Panc1 (cell line): ENCODE measurements around the gene OMA1. TPM values are rescaled to one million over a fixed set of nuclear protein-coding genes. Genes with fewer than 3 reads are reported as not detected.

ENCODE experiments used
- ATAC-seq: fragments of 200-7000 bp; cut with Tn5 transposase; 2 replicates; pipeline ENCODE4 v1.9.1; 2020; ENCODE audit warnings: mild to moderate bottlenecking, moderate library complexity
- BruUV-seq: library from RNA; stranded (reverse); fragments of 400-500 nt; replicated peaks from 2 replicates; lab custom pipeline; 2021; lab: Mats Ljungman, UMichigan
- CTCF ChIA-PET: fragments of 300-600 bp; sonication (Branson Sonifier 250); formaldehyde crosslinking; loops from one replicate; lab custom pipeline; 2022; ENCODE audit warnings: antibody characterized with exemption; lab: Charles Lee
- POLR2A ChIA-PET: fragments of 300-600 bp; sonication (Branson Sonifier 250); formaldehyde crosslinking; loops from one replicate; lab custom pipeline; 2022; ENCODE audit warnings: antibody characterized with exemption; lab: Charles Lee
- DNase-seq: peaks from one replicate; pipeline ENCODE4 v3.0.0-alpha.2; 2010; ENCODE audit warnings: low read depth, low spot score
- H3K27ac ChIP-seq: 2 replicates; pipeline ENCODE4 v1.5.1; 2011; ENCODE audit warnings: mild to moderate bottlenecking, low read length, inconsistent platforms
- H3K27me3 ChIP-seq: fragments of 200-500 bp; sonication (Bioruptor generic); 2 replicates; pipeline ENCODE4 v1.6.0; 2014; ENCODE audit warnings: low read length, inconsistent platforms; ENCODE audit not compliant: control insufficient read depth, insufficient read depth
- H3K36me3 ChIP-seq: fragments of 200-500 bp; sonication (Bioruptor generic); 2 replicates; pipeline ENCODE4 v1.5.1; 2014; ENCODE audit warnings: inconsistent platforms, mild to moderate bottlenecking, low read length, moderate library complexity; ENCODE audit not compliant: control insufficient read depth, insufficient read depth
- H3K4me1 ChIP-seq: 2 replicates; pipeline ENCODE4 v1.5.1; 2011; ENCODE audit warnings: inconsistent platforms, mild to moderate bottlenecking, low read length, moderate library complexity; ENCODE audit not compliant: control insufficient read depth, insufficient read depth
- H3K4me3 ChIP-seq, 2 experiments: 2 replicates each; pipeline ENCODE4 v1.5.1; 2011 to 2012; ENCODE audit warnings: low read depth in 2 of 2, low read length in 2 of 2, mild to moderate bottlenecking in 2 of 2, inconsistent platforms in 1 of 2, moderate library complexity in 1 of 2
- H3K9me3 ChIP-seq: fragments of 200-500 bp; sonication (Bioruptor generic); 2 replicates; pipeline ENCODE4 v1.5.1; 2014; ENCODE audit warnings: low read depth, mild to moderate bottlenecking, inconsistent platforms, low read length, moderate library complexity; ENCODE audit not compliant: control insufficient read depth, insufficient read depth
- POLR2AphosphoS5 ChIP-seq: IDR thresholded peaks from 2 replicates; pipeline ENCODE4 v1.6.1; 2012; ENCODE audit warnings: mild to moderate bottlenecking, low read depth, low read length, moderate library complexity
- SIN3A ChIP-seq: IDR thresholded peaks from 2 replicates; pipeline ENCODE4 v1.6.1; 2012; ENCODE audit warnings: low read depth, mild to moderate bottlenecking, low read length, moderate library complexity, borderline replicate concordance; ENCODE audit not compliant: insufficient read depth
- TCF7L2 ChIP-seq: IDR thresholded peaks from 2 replicates; pipeline ENCODE4 v1.6.1; 2011; ENCODE audit warnings: mild to moderate bottlenecking, low read depth, low read length, inconsistent platforms
- in situ Hi-C: cut with HindIII; loops from 2 replicates; pipeline ENCODE4 v1.10.0; 2016; ENCODE audit warnings: low sequenced_read_pairs, low pct_unique_long_range_greater_than_20kb
- intact Hi-C: fragments of 100-400 bp; cut with micrococcal nuclease; formaldehyde crosslinking; loops from one replicate; pipeline ENCODE4 v1.10.0; 2022; ENCODE audit not compliant: unreplicated experiment
- total RNA-seq: library from RNA; stranded (reverse); gene quantifications from one replicate; pipeline ENCODE4 v1.2.1, GENCODE V29; 2021; ENCODE audit not compliant: unreplicated experiment
- TF ChIP-seq, protein P1 (sequence below), 2 experiments: IDR thresholded peaks; 2 replicates each; pipeline ENCODE4 v1.6.1; 2011 to 2012; ENCODE audit warnings: low read depth in 2 of 2, control low read depth in 1 of 2, low read length in 1 of 2, mild to moderate bottlenecking in 1 of 2, moderate library complexity in 1 of 2; ENCODE audit not compliant: insufficient read depth in 1 of 2
- TF ChIP-seq, protein P2 (sequence below): fragments of 450-650 bp; IDR thresholded peaks from 2 replicates; pipeline ENCODE4 v1.5.1; 2017; ENCODE audit warnings: mild to moderate bottlenecking

Gene OMA1
- total RNA-seq, 1 experiment from 2014 or later = 16.6 TPM

DNA sequence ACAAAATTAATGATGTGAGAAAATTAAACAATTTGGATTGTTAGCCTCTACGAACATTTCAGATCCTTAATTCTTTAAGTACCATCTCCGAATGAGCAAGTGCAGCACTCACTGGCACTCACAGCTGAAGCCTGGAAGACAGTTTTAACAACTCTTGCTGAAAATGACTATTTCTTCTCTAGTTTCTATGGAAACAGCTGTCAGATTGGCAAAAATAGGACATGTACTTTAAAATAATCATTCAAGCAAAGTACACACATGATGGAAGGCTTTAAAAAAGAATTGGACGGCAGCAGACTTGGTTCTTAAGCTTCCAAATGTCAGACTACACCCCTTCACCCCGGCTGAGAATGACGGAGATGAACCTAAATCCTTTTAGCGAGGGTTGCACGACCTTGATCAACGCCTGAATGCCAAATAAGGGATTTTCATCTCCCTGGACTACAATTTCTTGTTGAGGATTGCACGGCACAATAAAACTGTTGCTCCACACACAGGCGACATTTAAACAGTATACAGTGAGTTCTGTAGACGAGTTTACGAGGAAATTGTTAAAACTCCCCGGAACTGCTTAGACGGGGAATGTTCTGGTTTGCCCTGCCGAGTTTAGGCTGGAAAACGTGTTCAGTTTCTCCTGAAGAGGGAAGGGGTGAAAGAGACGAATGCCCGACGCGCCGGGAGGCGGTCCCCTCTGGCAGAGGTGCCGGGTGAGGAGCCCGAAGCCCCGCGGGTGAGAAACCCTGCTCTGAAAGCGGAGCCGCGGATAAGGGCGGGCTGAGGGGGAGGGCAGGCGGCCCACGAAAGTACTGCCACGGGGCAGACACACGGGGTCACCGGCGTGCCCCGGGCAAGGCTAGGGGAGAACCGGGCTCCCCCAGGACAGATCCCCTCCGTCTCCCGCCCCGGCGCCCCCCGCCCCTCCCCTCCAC is 671 bp downstream of the OMA1 start:
- ChIA-PET CTCF (interaction anchor here (0.7 to 1.4 kb wide), 3 partner anchors 29 to 513 kb away, joined by 3 to 4 read pairs (median 4); no protein-coding TSS in a partner anchor), POLR2A (interaction anchor here (0.6 kb wide), 1 partner anchor 659 kb away, joined by 3 read pairs; no protein-coding TSS in a partner anchor)
- no peaks in the 10 kb centered on the region; the same call in 1 of the 2 replicates for H3K27me3 ChIP-seq
- H3K4me1 ChIP-seq = peaks cover 7% of the 10 kb centered on the region
- in situ Hi-C loops (no loop called here), intact Hi-C loops (no loop called here)
- DNase-seq (no peak), ATAC-seq (peak; percentile 87)
- TSS peak; percentile 89 for BruUV-seq
- H3K36me3 ChIP-seq = no peaks in the 10 kb centered on the region
- peak overlapping the region; percentile 94 for H3K27ac ChIP-seq
- no peaks in the 10 kb centered on the region for H3K9me3 ChIP-seq
- TF ChIP-seq, protein P1, sequence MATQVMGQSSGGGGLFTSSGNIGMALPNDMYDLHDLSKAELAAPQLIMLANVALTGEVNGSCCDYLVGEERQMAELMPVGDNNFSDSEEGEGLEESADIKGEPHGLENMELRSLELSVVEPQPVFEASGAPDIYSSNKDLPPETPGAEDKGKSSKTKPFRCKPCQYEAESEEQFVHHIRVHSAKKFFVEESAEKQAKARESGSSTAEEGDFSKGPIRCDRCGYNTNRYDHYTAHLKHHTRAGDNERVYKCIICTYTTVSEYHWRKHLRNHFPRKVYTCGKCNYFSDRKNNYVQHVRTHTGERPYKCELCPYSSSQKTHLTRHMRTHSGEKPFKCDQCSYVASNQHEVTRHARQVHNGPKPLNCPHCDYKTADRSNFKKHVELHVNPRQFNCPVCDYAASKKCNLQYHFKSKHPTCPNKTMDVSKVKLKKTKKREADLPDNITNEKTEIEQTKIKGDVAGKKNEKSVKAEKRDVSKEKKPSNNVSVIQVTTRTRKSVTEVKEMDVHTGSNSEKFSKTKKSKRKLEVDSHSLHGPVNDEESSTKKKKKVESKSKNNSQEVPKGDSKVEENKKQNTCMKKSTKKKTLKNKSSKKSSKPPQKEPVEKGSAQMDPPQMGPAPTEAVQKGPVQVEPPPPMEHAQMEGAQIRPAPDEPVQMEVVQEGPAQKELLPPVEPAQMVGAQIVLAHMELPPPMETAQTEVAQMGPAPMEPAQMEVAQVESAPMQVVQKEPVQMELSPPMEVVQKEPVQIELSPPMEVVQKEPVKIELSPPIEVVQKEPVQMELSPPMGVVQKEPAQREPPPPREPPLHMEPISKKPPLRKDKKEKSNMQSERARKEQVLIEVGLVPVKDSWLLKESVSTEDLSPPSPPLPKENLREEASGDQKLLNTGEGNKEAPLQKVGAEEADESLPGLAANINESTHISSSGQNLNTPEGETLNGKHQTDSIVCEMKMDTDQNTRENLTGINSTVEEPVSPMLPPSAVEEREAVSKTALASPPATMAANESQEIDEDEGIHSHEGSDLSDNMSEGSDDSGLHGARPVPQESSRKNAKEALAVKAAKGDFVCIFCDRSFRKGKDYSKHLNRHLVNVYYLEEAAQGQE (IDR thresholded peaks at IDR 0.05; ENCODE audit: insufficient read depth in 1 of 2, low read depth in 2 of 2, low read length in 1 of 2) = no peak
- TF ChIP-seq SIN3A = 0 out of 2 replicates have a peak, but pooled peaks have one; percentile 18
- no peak for TF ChIP-seq TCF7L2
- H3K4me3 ChIP-seq = peak overlapping the region; percentile 77 to 93

DNA sequence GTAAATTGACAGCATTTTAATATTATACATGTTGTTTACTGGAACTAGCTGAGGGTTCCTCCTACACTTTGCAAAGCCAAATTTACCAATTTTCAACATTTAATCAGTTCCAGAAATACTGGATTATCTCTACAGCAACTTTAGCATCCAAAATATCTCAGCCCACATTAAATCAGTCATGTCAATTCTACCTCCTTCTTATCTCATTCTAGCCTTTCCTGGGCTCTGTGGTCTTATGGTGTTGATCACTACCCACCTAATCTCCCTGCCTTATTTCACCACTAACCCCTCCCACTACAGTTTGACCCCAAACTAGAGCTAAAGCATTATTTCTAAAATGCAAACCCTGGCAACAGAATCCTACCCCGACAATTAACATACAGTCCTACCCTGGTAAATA is 3.3 kb downstream of the OMA1 start:
- DNase-seq (no peak), ATAC-seq (no peak)
- H3K4me1 ChIP-seq = peaks cover 7% of the 10 kb centered on the region
- TF ChIP-seq POLR2AphosphoS5 (no peak), TCF7L2 (no peak), SIN3A (no peak)
- TF ChIP-seq, protein P2, sequence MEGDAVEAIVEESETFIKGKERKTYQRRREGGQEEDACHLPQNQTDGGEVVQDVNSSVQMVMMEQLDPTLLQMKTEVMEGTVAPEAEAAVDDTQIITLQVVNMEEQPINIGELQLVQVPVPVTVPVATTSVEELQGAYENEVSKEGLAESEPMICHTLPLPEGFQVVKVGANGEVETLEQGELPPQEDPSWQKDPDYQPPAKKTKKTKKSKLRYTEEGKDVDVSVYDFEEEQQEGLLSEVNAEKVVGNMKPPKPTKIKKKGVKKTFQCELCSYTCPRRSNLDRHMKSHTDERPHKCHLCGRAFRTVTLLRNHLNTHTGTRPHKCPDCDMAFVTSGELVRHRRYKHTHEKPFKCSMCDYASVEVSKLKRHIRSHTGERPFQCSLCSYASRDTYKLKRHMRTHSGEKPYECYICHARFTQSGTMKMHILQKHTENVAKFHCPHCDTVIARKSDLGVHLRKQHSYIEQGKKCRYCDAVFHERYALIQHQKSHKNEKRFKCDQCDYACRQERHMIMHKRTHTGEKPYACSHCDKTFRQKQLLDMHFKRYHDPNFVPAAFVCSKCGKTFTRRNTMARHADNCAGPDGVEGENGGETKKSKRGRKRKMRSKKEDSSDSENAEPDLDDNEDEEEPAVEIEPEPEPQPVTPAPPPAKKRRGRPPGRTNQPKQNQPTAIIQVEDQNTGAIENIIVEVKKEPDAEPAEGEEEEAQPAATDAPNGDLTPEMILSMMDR = no peak
- TF ChIP-seq, protein P1 (IDR thresholded peaks at IDR 0.05; ENCODE audit: insufficient read depth in 1 of 2, low read depth in 2 of 2, low read length in 1 of 2) = no peak
- POLR2A ChIA-PET = no interaction called here
- H3K4me3 ChIP-seq = no peak overlapping the region
- no TSS peak for BruUV-seq
- H3K9me3 ChIP-seq = no peaks in the 10 kb centered on the region
- H3K27me3 ChIP-seq = no peaks in the 10 kb centered on the region
- CTCF ChIA-PET = interaction anchor here (0.8 kb wide), 1 partner anchor 179 kb away, joined by 3 read pairs; no protein-coding TSS in a partner anchor
- in situ Hi-C loops (no loop called here), intact Hi-C loops (no loop called here)
- no peaks in the 10 kb centered on the region; the same call in 1 of the 2 replicates for H3K36me3 ChIP-seq
- no peak overlapping the region for H3K27ac ChIP-seq
